ENCODE results near the gene PGM2.

- TF ChIP-seq CTCF (IDR thresholded peaks at IDR 0.05) (no peak), POLR2A (IDR thresholded peaks at IDR 0.05) (no peak), POLR2AphosphoS5 (IDR thresholded peaks at IDR 0.05) (no peak)
These were observed 4.2 kb downstream of the PGM2 start for GRCh38 chr4:37830640-37831039.

Data from upper lobe of left lung (tissue), 4 donors.